AG04449 (cell line): ENCODE data around the gene GSAP.

Experiments used
- CTCF ChIA-PET: fragments of 350-600 bp; formaldehyde crosslinking; extraction: SDS; loops from one replicate; lab custom pipeline; 2021; ENCODE audit warnings: antibody characterized with exemption; lab: Yijun Ruan, JAX
- POLR2A ChIA-PET: fragments of 400-600, 350-600 bp; formaldehyde crosslinking; extraction: SDS; loops from one replicate; lab custom pipeline; 2020; ENCODE audit warnings: antibody characterized with exemption, inconsistent platforms; lab: Yijun Ruan, JAX
- DNase-seq: peaks from one replicate; pipeline ENCODE4 v3.0.0-alpha.2; 2010; ENCODE audit warnings: low read depth, low spot score
- H3K4me3 ChIP-seq: 2 replicates; pipeline ENCODE4 v1.5.1; 2011; ENCODE audit warnings: low read depth, mild to moderate bottlenecking, control low read depth, low read length
- CTCF ChIP-seq: IDR thresholded peaks from one replicate; pipeline ENCODE4 v1.5.1; 2011; ENCODE audit warnings: mild to moderate bottlenecking, moderate library complexity, low read length, control low read depth, inconsistent platforms; ENCODE audit not compliant: insufficient read depth; ENCODE audit errors: missing control alignments

The GSAP gene

GRCh38 chr7:77315182-77315591 is 101.0 kb downstream of the GSAP start:
- ChIA-PET POLR2A (no interaction called here), CTCF (no interaction called here)
- no peak for TF ChIP-seq CTCF
- H3K4me3 ChIP-seq, result no peak overlapping the region
- no peak for DNase-seq

- CTCF ChIA-PET, result no interaction called here
- TF ChIP-seq CTCF, result no peak
- DNase-seq, result no peak
Measured at GRCh38 chr7:77313876-77314480, 102.2 kb downstream of the GSAP start.

GRCh38 chr7:77313085-77313484 is 103.1 kb downstream of the GSAP start:
- POLR2A ChIA-PET, result no interaction called here
- no peak for TF ChIP-seq CTCF
- CTCF ChIA-PET, result no interaction called here
- DNase-seq, result no peak
- H3K4me3 ChIP-seq, result no peak overlapping the region

More at GRCh38 chr7:77313876-77314480, 102.2 kb downstream of the GSAP start:
- POLR2A ChIA-PET, result no interaction called here
- H3K4me3 ChIP-seq, result no peak overlapping the region

- ChIA-PET CTCF (no interaction called here), POLR2A (no interaction called here)
- no peak for TF ChIP-seq CTCF
- no peak overlapping the region for H3K4me3 ChIP-seq
- DNase-seq, result no peak
Measured at GRCh38 chr7:77310982-77311381, 105.2 kb downstream of the GSAP start.

- ChIA-PET CTCF (no interaction called here), POLR2A (no interaction called here)
- no peak for TF ChIP-seq CTCF
- no peak for DNase-seq
- H3K4me3 ChIP-seq, result no peak overlapping the region
Measured at GRCh38 chr7:77309714-77310220, 106.4 kb downstream of the GSAP start.

- ChIA-PET CTCF (no interaction called here), POLR2A (no interaction called here)
- H3K4me3 ChIP-seq, result no peak overlapping the region
- no peak for TF ChIP-seq CTCF
- no peak for DNase-seq
Measured at GRCh38 chr7:77308792-77309191, 107.4 kb downstream of the GSAP start.
